ENCODE data around the gene EEA1. TPM values are rescaled to one million over a fixed set of nuclear protein-coding genes. Genes with fewer than 3 reads are reported as not detected.

Gene EEA1
- polyA plus RNA-seq, 1 experiment: 18.4 TPM

GRCh38 chr12:92927055-92927435 is 2.0 kb downstream of the EEA1 start:
- CTCF ChIA-PET: interaction anchor here (0.9 to 1.8 kb wide), 5 partner anchors 17 to 141 kb away, joined by 3 to 14 read pairs (median 5); no protein-coding TSS in a partner anchor
- TF ChIP-seq, protein P1, sequence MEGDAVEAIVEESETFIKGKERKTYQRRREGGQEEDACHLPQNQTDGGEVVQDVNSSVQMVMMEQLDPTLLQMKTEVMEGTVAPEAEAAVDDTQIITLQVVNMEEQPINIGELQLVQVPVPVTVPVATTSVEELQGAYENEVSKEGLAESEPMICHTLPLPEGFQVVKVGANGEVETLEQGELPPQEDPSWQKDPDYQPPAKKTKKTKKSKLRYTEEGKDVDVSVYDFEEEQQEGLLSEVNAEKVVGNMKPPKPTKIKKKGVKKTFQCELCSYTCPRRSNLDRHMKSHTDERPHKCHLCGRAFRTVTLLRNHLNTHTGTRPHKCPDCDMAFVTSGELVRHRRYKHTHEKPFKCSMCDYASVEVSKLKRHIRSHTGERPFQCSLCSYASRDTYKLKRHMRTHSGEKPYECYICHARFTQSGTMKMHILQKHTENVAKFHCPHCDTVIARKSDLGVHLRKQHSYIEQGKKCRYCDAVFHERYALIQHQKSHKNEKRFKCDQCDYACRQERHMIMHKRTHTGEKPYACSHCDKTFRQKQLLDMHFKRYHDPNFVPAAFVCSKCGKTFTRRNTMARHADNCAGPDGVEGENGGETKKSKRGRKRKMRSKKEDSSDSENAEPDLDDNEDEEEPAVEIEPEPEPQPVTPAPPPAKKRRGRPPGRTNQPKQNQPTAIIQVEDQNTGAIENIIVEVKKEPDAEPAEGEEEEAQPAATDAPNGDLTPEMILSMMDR (IDR thresholded peaks at IDR 0.05; ENCODE audit: low read depth, low read length): peak; percentile 31
- DNase-seq (ENCODE audit: low read depth, low spot score): no peak

GRCh38 chr12:92926549-92926948 is 2.5 kb downstream of the EEA1 start:
- TF ChIP-seq, protein P1 (IDR thresholded peaks at IDR 0.05; ENCODE audit: low read depth, low read length): no peak
- peak overlapping the region; percentile 82 for H3K4me3 ChIP-seq (ENCODE audit: low read depth, low read length)
- CTCF ChIA-PET: interaction anchor here (0.7 to 1.8 kb wide), 5 partner anchors 15 to 141 kb away, joined by 3 to 14 read pairs (median 5); no protein-coding TSS in a partner anchor
- no peak for DNase-seq (ENCODE audit: low read depth, low spot score)
- no peak overlapping the region for H3K27ac ChIP-seq (ENCODE audit: low read depth, low read length)
- H3K27me3 ChIP-seq (ENCODE audit: control insufficient read depth, insufficient read depth, low read length): no peaks in the 10 kb centered on the region
- H3K9me3 ChIP-seq (ENCODE audit: control insufficient read depth, insufficient read depth, low read length): no peaks in the 10 kb centered on the region
- POLR2A ChIA-PET: interaction anchor here (0.8 kb wide), 1 partner anchor 27 kb away, joined by 5 read pairs; no protein-coding TSS in a partner anchor

More at GRCh38 chr12:92927055-92927435, 2.0 kb downstream of the EEA1 start:
- Histone ChIP-seq H3K27me3 (ENCODE audit: control insufficient read depth, insufficient read depth, low read length) (no peaks in the 10 kb centered on the region), H3K4me3 (ENCODE audit: low read depth, low read length) (peak overlapping the region; percentile 82), H3K27ac (ENCODE audit: low read depth, low read length) (no peak overlapping the region), H3K9me3 (ENCODE audit: control insufficient read depth, insufficient read depth, low read length) (no peaks in the 10 kb centered on the region)
- POLR2A ChIA-PET: interaction anchor here (0.8 kb wide), 1 partner anchor 28 kb away, joined by 5 read pairs; no protein-coding TSS in a partner anchor

- no peak for DNase-seq (ENCODE audit: low read depth, low spot score)
- CTCF ChIA-PET: no interaction called here
- POLR2A ChIA-PET: interaction anchor here (0.6 kb wide), 1 partner anchor 82 kb away, joined by 4 read pairs; no protein-coding TSS in a partner anchor
- no peak overlapping the region for H3K27ac ChIP-seq (ENCODE audit: low read depth, low read length)
- no peaks in the 10 kb centered on the region for H3K27me3 ChIP-seq (ENCODE audit: control insufficient read depth, insufficient read depth, low read length)
- no peaks in the 10 kb centered on the region for H3K9me3 ChIP-seq (ENCODE audit: control insufficient read depth, insufficient read depth, low read length)
- no peak overlapping the region for H3K4me3 ChIP-seq (ENCODE audit: low read depth, low read length)
- TF ChIP-seq, protein P1 (IDR thresholded peaks at IDR 0.05; ENCODE audit: low read depth, low read length): no peak
These were observed 7.2 kb downstream of the EEA1 start for GRCh38 chr12:92921877-92922276.

DNA sequence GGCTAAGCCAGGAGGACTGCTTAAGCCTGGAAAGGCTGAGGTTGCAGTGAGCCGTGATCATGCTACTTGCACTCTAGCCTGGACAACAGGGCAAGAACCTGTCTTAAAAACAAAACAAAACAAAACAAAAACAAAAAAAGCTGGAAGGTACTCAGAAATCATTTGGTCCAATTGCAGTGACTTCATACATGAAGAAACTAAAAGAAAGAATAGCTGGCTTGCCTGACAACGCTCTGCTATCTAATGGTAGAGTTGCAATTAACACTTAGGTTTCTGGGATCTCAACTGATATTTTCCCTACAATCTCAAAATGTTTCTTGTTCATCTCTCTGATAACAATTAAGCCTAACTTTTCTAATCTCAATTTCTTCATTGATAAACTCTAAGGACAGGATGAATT is 13.7 kb downstream of the EEA1 start:
- no peaks in the 10 kb centered on the region for H3K9me3 ChIP-seq (ENCODE audit: control insufficient read depth, insufficient read depth, low read length)
- H3K4me3 ChIP-seq (ENCODE audit: low read depth, low read length): no peak overlapping the region
- no peaks in the 10 kb centered on the region for H3K27me3 ChIP-seq (ENCODE audit: control insufficient read depth, insufficient read depth, low read length)
- POLR2A ChIA-PET: interaction anchor here (0.6 kb wide), 1 partner anchor 13 kb away, joined by 3 read pairs; no protein-coding TSS in a partner anchor
- H3K27ac ChIP-seq (ENCODE audit: low read depth, low read length): no peak overlapping the region
- TF ChIP-seq, protein P1 (IDR thresholded peaks at IDR 0.05; ENCODE audit: low read depth, low read length): no peak
- no peak for DNase-seq (ENCODE audit: low read depth, low spot score)
- CTCF ChIA-PET: no interaction called here

GRCh38 chr12:92914170-92914569 is 14.9 kb downstream of the EEA1 start:
- ChIA-PET POLR2A (no interaction called here), CTCF (no interaction called here)
- Histone ChIP-seq H3K27ac (ENCODE audit: low read depth, low read length) (no peak overlapping the region), H3K4me3 (ENCODE audit: low read depth, low read length) (no peak overlapping the region), H3K27me3 (ENCODE audit: control insufficient read depth, insufficient read depth, low read length) (no peaks in the 10 kb centered on the region), H3K9me3 (ENCODE audit: control insufficient read depth, insufficient read depth, low read length) (no peaks in the 10 kb centered on the region)
- TF ChIP-seq, protein P1 (IDR thresholded peaks at IDR 0.05; ENCODE audit: low read depth, low read length): no peak
- no peak for DNase-seq (ENCODE audit: low read depth, low spot score)

Measured in AG04450 (cell line).